HepG2 (cell line): Measurements from ENCODE around the gene NKX2-3. TPM values are rescaled to one million over a fixed set of nuclear protein-coding genes. Genes with fewer than 3 reads are reported as not detected.

Experiments used
- ATAC-seq: fragments of 200-7000 bp; cut with Tn5 transposase; 3 replicates; pipeline ENCODE4 v1.9.1; 2020; ENCODE audit warnings: mild to moderate bottlenecking, moderate library complexity
- BruUV-seq: library from RNA; stranded (reverse); fragments of 400-500 nt; replicated peaks from 2 replicates; lab custom pipeline; 2021; lab: Mats Ljungman, UMichigan
- CTCF ChIA-PET: fragments of 300-600 bp; formaldehyde crosslinking; extraction: SDS; loops from one replicate; lab custom pipeline; 2021; ENCODE audit warnings: low total read pairs, inconsistent platforms, low intra/inter-chr PET ratio; lab: Yijun Ruan, JAX
- POLR2A ChIA-PET: fragments of 350-600 bp; sonication (Branson Sonifier 250); formaldehyde crosslinking; loops from one replicate; lab custom pipeline; 2020; ENCODE audit warnings: antibody characterized with exemption, inconsistent platforms; lab: Yijun Ruan, JAX
- DNase-seq: peaks from one replicate; pipeline ENCODE4 v3.0.0-alpha.2; 2015; ENCODE audit warnings: low spot score
- FAIRE-seq: peaks from 3 replicates; lab custom pipeline; 2011; peaks lifted over from hg19 to GRCh38; lab: Jason Lieb, UNC
- H2AFZ ChIP-seq: one replicate; pipeline ENCODE4 v1.6.1; 2011; ENCODE audit warnings: low read length, inconsistent platforms
- H3K27ac ChIP-seq: fragments of 300-600 bp; 3 replicates; pipeline ENCODE4 v1.8.0; 2011; ENCODE audit warnings: mixed run types, mild to moderate bottlenecking, mixed read lengths, low read length, inconsistent platforms; ENCODE audit not compliant: insufficient read depth; ENCODE audit errors: extremely low read length
- H3K27me3 ChIP-seq, 2 experiments: fragments of 200-600 bp in 1 of 2; 2 replicates in 1 of 2; 3 replicates in 1 of 2; pipeline versions ENCODE4 v1.6.0 to v1.8.0; 2011; ENCODE audit warnings: low read length in 2 of 2, mild to moderate bottlenecking in 2 of 2, moderate library complexity in 2 of 2, inconsistent platforms in 1 of 2; ENCODE audit not compliant: insufficient read depth in 2 of 2, control insufficient read depth in 1 of 2
- H3K36me3 ChIP-seq, 2 experiments: fragments of 200-600 bp in 1 of 2; replicated peaks in 1 of 2; 2 replicates in 1 of 2; 3 replicates in 1 of 2; pipeline versions ENCODE4 v1.5.1 to v1.8.0; 2011; ENCODE audit warnings: low read length in 2 of 2, inconsistent platforms in 1 of 2; ENCODE audit not compliant: insufficient read depth in 2 of 2, control insufficient read depth in 1 of 2
- H3K4me1 ChIP-seq: 2 replicates; pipeline ENCODE4 v1.5.1; 2012; ENCODE audit warnings: low read length, inconsistent platforms; ENCODE audit not compliant: insufficient read depth
- H3K4me2 ChIP-seq: 2 replicates; pipeline ENCODE4 v1.6.0; 2011; ENCODE audit warnings: low read depth, low read length, inconsistent platforms
- H3K4me3 ChIP-seq, 3 experiments: fragments of 200-600 bp in 1 of 3; sonication (generic), shearing (Covaris generic) in 1 of 3; replicated peaks in 1 of 3; 2 replicates each; pipeline ENCODE4 v1.5.1; 2011 to 2016; ENCODE audit warnings: low read length in 3 of 3, inconsistent platforms in 2 of 3, low read depth in 2 of 3, mild to moderate bottlenecking in 2 of 3, control low read depth in 1 of 3, mixed read lengths in 1 of 3; ENCODE audit not compliant: insufficient read depth in 1 of 3
- H3K79me2 ChIP-seq: one replicate; pipeline ENCODE4 v1.6.1; 2011; ENCODE audit warnings: low read length, inconsistent platforms; ENCODE audit not compliant: insufficient read depth
- H3K9ac ChIP-seq: 2 replicates; pipeline ENCODE4 v1.6.0; 2011; ENCODE audit warnings: mild to moderate bottlenecking, low read depth, low read length, inconsistent platforms; ENCODE audit not compliant: insufficient read depth
- H3K9me3 ChIP-seq: 2 replicates; pipeline ENCODE4 v1.5.1; 2012; ENCODE audit warnings: mild to moderate bottlenecking, low read length
- H4K20me1 ChIP-seq: 2 replicates; pipeline ENCODE4 v1.6.0; 2011; ENCODE audit warnings: inconsistent platforms, mild to moderate bottlenecking, low read length, moderate library complexity; ENCODE audit not compliant: insufficient read depth
- CREM ChIP-seq, 2 experiments: sonication (generic) in 1 of 2; formaldehyde crosslinking in 1 of 2; IDR thresholded peaks; 2 replicates each; pipeline versions ENCODE4 v1.4.0 to v1.6.1; 2016 to 2020; ENCODE audit warnings: antibody characterized with exemption in 1 of 2, mild to moderate bottlenecking in 1 of 2, missing genetic modification reagents in 1 of 2
- ELF3 ChIP-seq: IDR thresholded peaks from 2 replicates; pipeline ENCODE4 v1.6.1; 2016; ENCODE audit warnings: missing genetic modification reagents, missing compliant biosample characterization
- GATAD1 ChIP-seq: IDR thresholded peaks from 2 replicates; pipeline ENCODE4 v1.6.1; 2016; ENCODE audit warnings: missing genetic modification reagents, missing compliant biosample characterization
- HDAC2 ChIP-seq: sonication (generic); formaldehyde crosslinking; IDR thresholded peaks from 2 replicates; pipeline ENCODE4 v1.4.0; 2020; ENCODE audit warnings: missing genetic modification reagents
- KDM2A ChIP-seq: sonication (generic); formaldehyde crosslinking; IDR thresholded peaks from 2 replicates; pipeline ENCODE4 v1.4.0; 2020; ENCODE audit warnings: low read depth, missing genetic modification reagents, borderline replicate concordance
- LCORL ChIP-seq, 2 experiments: fragments of 450-650 bp in 1 of 2; sonication (generic) in 1 of 2; formaldehyde crosslinking in 1 of 2; IDR thresholded peaks; 2 replicates each; pipeline versions ENCODE4 v1.5.0 to v1.6.1; 2017 to 2020; ENCODE audit warnings: antibody characterized with exemption in 1 of 2, missing genetic modification reagents in 1 of 2
- RAD51 ChIP-seq: fragments of 450-650 bp; IDR thresholded peaks from 2 replicates; pipeline ENCODE4 v1.6.1; 2016; ENCODE audit warnings: borderline replicate concordance
- SCMH1 ChIP-seq: sonication (generic); formaldehyde crosslinking; IDR thresholded peaks from 2 replicates; pipeline ENCODE4 v1.9.0; 2021; ENCODE audit warnings: missing genetic modification reagents, mild to moderate bottlenecking, borderline replicate concordance
- SKI ChIP-seq: fragments of 450-650 bp; IDR thresholded peaks from one replicate; pipeline ENCODE4 v1.6.1; 2018; ENCODE audit warnings: mild to moderate bottlenecking; ENCODE audit not compliant: partially characterized antibody
- SPEN ChIP-seq: sonication (generic); formaldehyde crosslinking; IDR thresholded peaks from 2 replicates; pipeline ENCODE4 v1.5.1; 2020; ENCODE audit warnings: low read depth, mild to moderate bottlenecking, missing genetic modification reagents
- XBP1 ChIP-seq: sonication (generic); formaldehyde crosslinking; IDR thresholded peaks from 2 replicates; pipeline ENCODE4 v1.5.0; 2020; ENCODE audit warnings: missing genetic modification reagents
- ZNF224 ChIP-seq: sonication (generic); formaldehyde crosslinking; IDR thresholded peaks from 2 replicates; pipeline ENCODE4 v1.5.0; 2020; ENCODE audit warnings: mild to moderate bottlenecking, missing genetic modification reagents
- ZNF256 ChIP-seq: sonication (generic); formaldehyde crosslinking; conservative IDR thresholded peaks from 2 replicates; pipeline ENCODE4 v1.4.0; 2020; ENCODE audit warnings: missing genetic modification reagents
- ZNF44 ChIP-seq: sonication (generic); formaldehyde crosslinking; IDR thresholded peaks from 2 replicates; pipeline ENCODE4 v1.5.1; 2020; ENCODE audit warnings: mild to moderate bottlenecking, missing genetic modification reagents
- ZNF468 ChIP-seq: sonication (generic); formaldehyde crosslinking; IDR thresholded peaks from 2 replicates; pipeline ENCODE4 v1.8.0; 2022; ENCODE audit warnings: mild to moderate bottlenecking, moderate library complexity, missing genetic modification reagents
- ZNF546 ChIP-seq: sonication (generic); formaldehyde crosslinking; conservative IDR thresholded peaks from 2 replicates; pipeline ENCODE4 v1.8.1; 2023; ENCODE audit warnings: mild to moderate bottlenecking, missing genetic modification reagents
- in situ Hi-C: cut with HindIII; loops from 2 replicates; pipeline ENCODE4 v1.10.0; 2017; ENCODE audit warnings: low pct_unique_long_range_greater_than_20kb; ENCODE audit not compliant: extremely low pct_ligation_motif_present
- intact Hi-C: fragments of 100-400 bp; cut with micrococcal nuclease; formaldehyde crosslinking; loops from one replicate; pipeline ENCODE4 v1.10.0; 2022; ENCODE audit not compliant: unreplicated experiment
- polyA plus RNA-seq, 8 experiments: library from polyadenylated mRNA; depleted of rRNA in 3 of 8; stranded (reverse) in 7 of 8; unstranded in 1 of 8; fragments of >200 nt; fragmentation: Illumina TruSeq in 4 of 8; extraction: Trizol in 4 of 8; gene quantifications; 2 replicates each; pipeline versions ENCODE4 v1.2.1 to v1.2.3, GENCODE V29; 2011 to 2016; ENCODE audit warnings: low read depth in 4 of 8, missing spikeins in 1 of 8, mixed read lengths in 1 of 8; ENCODE audit not compliant: insufficient read depth in 1 of 8
- total RNA-seq, 5 experiments: library from RNA; depleted of rRNA; stranded (reverse); fragments of >200 nt; fragmentation: Illumina TruSeq; extraction: Trizol; gene quantifications; 2 replicates each; pipeline ENCODE4 v1.2.3, GENCODE V29; 2016; ENCODE audit warnings: low read depth in 1 of 5
- TF ChIP-seq, protein P1 (sequence below): sonication (generic); formaldehyde crosslinking; IDR thresholded peaks from 2 replicates; pipeline ENCODE4 v1.8.1; 2023; ENCODE audit warnings: missing genetic modification reagents, mild to moderate bottlenecking, borderline replicate concordance

Gene NKX2-3
- total and polyA plus RNA-seq, 2 of the 13 experiments (the other 11 are each of a cell fraction or from before 2014, with no cell fraction given), result not detected

DNA sequence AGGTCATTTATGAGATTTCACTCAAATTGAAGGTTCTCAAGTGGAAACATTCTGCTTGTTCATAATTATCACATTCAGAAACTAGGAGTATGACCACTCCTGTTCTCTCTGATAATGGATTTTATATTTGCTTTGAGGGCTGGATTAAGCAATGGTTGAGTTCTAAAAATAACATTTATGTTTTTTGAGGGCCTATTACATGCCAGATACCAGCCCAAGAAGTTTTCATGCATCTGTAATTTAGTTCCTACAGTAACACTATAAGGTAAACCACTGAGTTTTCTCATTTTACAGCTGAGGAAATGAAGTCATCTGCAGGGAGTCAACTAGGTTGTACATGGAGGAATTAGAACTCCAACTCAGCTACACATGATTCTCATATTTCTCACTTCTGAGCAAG, 25.5 kb upstream of the NKX2-3 start:
- DNase-seq (no peak), FAIRE-seq (no peak), ATAC-seq (no peak)
- no TSS peak for BruUV-seq
- Histone ChIP-seq H3K27ac (no peak overlapping the region), H4K20me1 (no peaks in the 10 kb centered on the region), H3K9ac (no peak overlapping the region), H3K4me1 (no peaks in the 10 kb centered on the region), H3K27me3 (peaks cover 0 to 7% of the 10 kb centered on the region in 2 experiments; a peak in 2 of 5 replicates), H3K9me3 (no peaks in the 10 kb centered on the region), H3K36me3 (no peaks in the 10 kb centered on the region), H3K4me2 (no peak overlapping the region), H3K79me2 (no peaks in the 10 kb centered on the region), H3K4me3 (no peak overlapping the region), H2AFZ (no peak overlapping the region)
- TF ChIP-seq HDAC2 (CRISPR knock-in tag) (no peak), ZNF224 (CRISPR knock-in tag) (no peak), SKI (no peak), CREM (IDR thresholded peaks at IDR 0.05) (no peak), CREM (CRISPR knock-in tag; IDR thresholded peaks at IDR 0.05) (no peak), ELF3 (CRISPR knock-in tag) (no peak), KDM2A (no peak), RAD51 (no peak), XBP1 (no peak)
- TF ChIP-seq, protein P1, sequence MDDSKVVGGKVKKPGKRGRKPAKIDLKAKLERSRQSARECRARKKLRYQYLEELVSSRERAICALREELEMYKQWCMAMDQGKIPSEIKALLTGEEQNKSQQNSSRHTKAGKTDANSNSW (CRISPR knock-in tag), result no peak
- in situ Hi-C loops, result no loop called here
- ChIA-PET POLR2A (no interaction called here), CTCF (no interaction called here)
- intact Hi-C loops, result no loop called here

DNA sequence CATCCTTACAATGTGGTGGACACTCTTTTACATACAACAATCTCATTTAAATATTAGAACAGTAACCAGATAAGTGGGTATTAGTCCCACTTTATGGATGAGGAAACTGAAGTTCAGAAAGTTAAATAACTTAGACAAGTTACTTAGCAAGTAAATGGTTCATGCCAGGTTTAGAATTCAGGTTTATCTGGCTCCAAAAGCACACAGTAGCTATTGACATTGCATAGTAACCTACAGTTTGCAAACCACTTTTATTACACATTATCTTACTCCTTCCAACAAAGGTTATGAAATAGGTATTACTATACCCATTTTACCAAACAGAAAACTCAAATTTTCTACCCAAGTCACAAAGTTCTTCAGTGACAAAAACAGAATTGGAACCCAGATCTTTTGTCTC, 19.7 kb upstream of the NKX2-3 start:
- Histone ChIP-seq H4K20me1 (no peaks in the 10 kb centered on the region), H3K4me1 (no peaks in the 10 kb centered on the region), H3K4me2 (no peak overlapping the region), H3K27ac (no peak overlapping the region), H3K36me3 (no peaks in the 10 kb centered on the region), H3K4me3 (no peak overlapping the region), H2AFZ (no peak overlapping the region), H3K79me2 (no peaks in the 10 kb centered on the region), H3K9me3 (no peaks in the 10 kb centered on the region), H3K9ac (no peak overlapping the region), H3K27me3 (no peaks in the 10 kb centered on the region; a peak in 1 of 5 replicates)
- FAIRE-seq (no peak), ATAC-seq (no peak), DNase-seq (no peak)
- no peak for TF ChIP-seq ZNF546 (CRISPR knock-in tag)
- TF ChIP-seq ZNF468 (CRISPR knock-in tag), result no peak
- TF ChIP-seq SPEN (CRISPR knock-in tag), result no peak
- no peak for TF ChIP-seq ZNF44 (CRISPR knock-in tag)
- TF ChIP-seq SCMH1 (CRISPR knock-in tag), result no peak
- TF ChIP-seq ZNF256, result no peak
- no peak for TF ChIP-seq GATAD1
- TF ChIP-seq LCORL (IDR thresholded peaks at IDR 0.05), result no peak
- TF ChIP-seq LCORL (CRISPR knock-in tag; IDR thresholded peaks at IDR 0.05), result no peak
- intact Hi-C loops, result no loop called here
- in situ Hi-C loops, result no loop called here
- no TSS peak for BruUV-seq
- ChIA-PET CTCF (no interaction called here), POLR2A (no interaction called here)
